ENCODE results near the gene PCDHA6. TPM values are rescaled to one million over a fixed set of nuclear protein-coding genes. Genes with fewer than 3 reads are reported as not detected.

PCDHA6 gene
- total and polyA plus RNA-seq, 2 of the 8 experiments (the other 6 are each of a cell fraction or from before 2014, with no cell fraction given) = 0.71 to 7.1 TPM

DNA sequence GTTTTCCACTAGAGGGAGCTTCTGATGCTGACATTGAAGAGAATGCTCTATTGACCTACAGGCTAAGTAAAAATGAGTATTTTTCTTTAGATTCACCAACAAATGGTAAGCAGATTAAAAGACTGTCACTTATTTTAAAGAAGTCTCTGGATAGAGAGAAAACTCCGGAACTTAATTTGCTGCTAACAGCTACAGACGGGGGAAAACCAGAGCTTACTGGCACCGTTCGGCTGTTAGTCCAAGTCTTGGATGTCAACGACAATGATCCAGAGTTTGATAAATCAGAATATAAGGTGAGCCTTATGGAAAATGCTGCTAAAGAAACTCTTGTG is 41.8 kb downstream of the PCDHA6 start (continued):
- no peak for TF ChIP-seq CTBP2 (IDR thresholded peaks at IDR 0.05; ENCODE audit: borderline replicate concordance, insufficient read depth, insufficient read length, low read length)
- TF ChIP-seq RXRA (IDR thresholded peaks at IDR 0.05; ENCODE audit: insufficient read depth, low read depth, low read length) = no peak
- TF ChIP-seq CEBPB (IDR thresholded peaks at IDR 0.05; ENCODE audit: low read depth, low read length) = peak; percentile 90; the same call in 1 of the 2 replicates
- TF ChIP-seq SIN3A (conservative IDR thresholded peaks at IDR 0.05 in 1 of 2, IDR thresholded peaks at IDR 0.05 in 1 of 2; ENCODE audit: low read depth in 1 of 2, low read length in 2 of 2) = no peak
- TF ChIP-seq POU5F1 (IDR thresholded peaks at IDR 0.05; ENCODE audit: low read depth, low read length) = no peak
- TF ChIP-seq, protein P1, sequence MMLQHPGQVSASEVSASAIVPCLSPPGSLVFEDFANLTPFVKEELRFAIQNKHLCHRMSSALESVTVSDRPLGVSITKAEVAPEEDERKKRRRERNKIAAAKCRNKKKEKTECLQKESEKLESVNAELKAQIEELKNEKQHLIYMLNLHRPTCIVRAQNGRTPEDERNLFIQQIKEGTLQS (IDR thresholded peaks at IDR 0.05; ENCODE audit: insufficient read depth, low read depth, low read length) = no peak
- TF ChIP-seq, protein P2, sequence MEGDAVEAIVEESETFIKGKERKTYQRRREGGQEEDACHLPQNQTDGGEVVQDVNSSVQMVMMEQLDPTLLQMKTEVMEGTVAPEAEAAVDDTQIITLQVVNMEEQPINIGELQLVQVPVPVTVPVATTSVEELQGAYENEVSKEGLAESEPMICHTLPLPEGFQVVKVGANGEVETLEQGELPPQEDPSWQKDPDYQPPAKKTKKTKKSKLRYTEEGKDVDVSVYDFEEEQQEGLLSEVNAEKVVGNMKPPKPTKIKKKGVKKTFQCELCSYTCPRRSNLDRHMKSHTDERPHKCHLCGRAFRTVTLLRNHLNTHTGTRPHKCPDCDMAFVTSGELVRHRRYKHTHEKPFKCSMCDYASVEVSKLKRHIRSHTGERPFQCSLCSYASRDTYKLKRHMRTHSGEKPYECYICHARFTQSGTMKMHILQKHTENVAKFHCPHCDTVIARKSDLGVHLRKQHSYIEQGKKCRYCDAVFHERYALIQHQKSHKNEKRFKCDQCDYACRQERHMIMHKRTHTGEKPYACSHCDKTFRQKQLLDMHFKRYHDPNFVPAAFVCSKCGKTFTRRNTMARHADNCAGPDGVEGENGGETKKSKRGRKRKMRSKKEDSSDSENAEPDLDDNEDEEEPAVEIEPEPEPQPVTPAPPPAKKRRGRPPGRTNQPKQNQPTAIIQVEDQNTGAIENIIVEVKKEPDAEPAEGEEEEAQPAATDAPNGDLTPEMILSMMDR (IDR thresholded peaks at IDR 0.05; ENCODE audit: control extremely low read depth in 1 of 3, insufficient read depth in 1 of 3, low read depth in 1 of 3, low read length in 3 of 3) = peak in 1 of 3 experiments; percentile 78; a peak in 1 of 4 replicates
- no peak for TF ChIP-seq GTF2F1 (IDR thresholded peaks at IDR 0.05; ENCODE audit: borderline replicate concordance, low read depth, low read length)
- TF ChIP-seq FOSL1 (IDR thresholded peaks at IDR 0.05; ENCODE audit: insufficient read depth, low read depth, low read length) = no peak
- no peak for TF ChIP-seq BACH1 (IDR thresholded peaks at IDR 0.05; ENCODE audit: low read length)
- TF ChIP-seq SIX5 (IDR thresholded peaks at IDR 0.05; ENCODE audit: low read depth, low read length) = no peak
- TF ChIP-seq, protein P3, sequence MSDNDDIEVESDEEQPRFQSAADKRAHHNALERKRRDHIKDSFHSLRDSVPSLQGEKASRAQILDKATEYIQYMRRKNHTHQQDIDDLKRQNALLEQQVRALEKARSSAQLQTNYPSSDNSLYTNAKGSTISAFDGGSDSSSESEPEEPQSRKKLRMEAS (IDR thresholded peaks at IDR 0.05) = no peak
- no peak for TF ChIP-seq PHF8 (conservative IDR thresholded peaks at IDR 0.05; ENCODE audit: low read depth, low read length)
- TF ChIP-seq SIRT6 (IDR thresholded peaks at IDR 0.05; ENCODE audit: low read length) = no peak
